Nephron progenitor cell (in vitro differentiated cells): ENCODE data around the gene GRSF1.
A peak's percentile ranks its signal among the peaks of the same experiment; 100 is the strongest.

Source experiments
- DNase-seq: peaks from one replicate; pipeline ENCODE4 v3.0.0; 2021
- H3K27ac Mint-ChIP-seq: 2 replicates; pipeline ENCODE4 v1.8.0; 2021; ENCODE audit warnings: mild to moderate bottlenecking, moderate library complexity, mixed read lengths
- H3K27me3 Mint-ChIP-seq: 2 replicates; pipeline ENCODE4 v1.8.0; 2021; ENCODE audit warnings: mild to moderate bottlenecking, low read depth, mixed read lengths; ENCODE audit not compliant: poor library complexity
- H3K36me3 Mint-ChIP-seq: 2 replicates; pipeline ENCODE4 v1.8.0; 2021; ENCODE audit warnings: low read depth, mixed read lengths
- H3K4me1 Mint-ChIP-seq: 2 replicates; pipeline ENCODE4 v1.8.0; 2021; ENCODE audit warnings: mixed read lengths
- H3K4me3 Mint-ChIP-seq: 2 replicates; pipeline ENCODE4 v1.8.0; 2021; ENCODE audit warnings: mild to moderate bottlenecking, moderate library complexity, mixed read lengths
- H3K9me3 Mint-ChIP-seq: 2 replicates; pipeline ENCODE4 v1.8.0; 2021; ENCODE audit warnings: mild to moderate bottlenecking, moderate library complexity, mixed read lengths
- TF ChIP-seq, protein P1 (sequence below): fragments of 200-600 bp; sonication (generic); IDR thresholded peaks from 2 replicates; pipeline ENCODE4 v1.5.0; 2021; ENCODE audit warnings: antibody characterized with exemption

GRSF1 gene

DNA sequence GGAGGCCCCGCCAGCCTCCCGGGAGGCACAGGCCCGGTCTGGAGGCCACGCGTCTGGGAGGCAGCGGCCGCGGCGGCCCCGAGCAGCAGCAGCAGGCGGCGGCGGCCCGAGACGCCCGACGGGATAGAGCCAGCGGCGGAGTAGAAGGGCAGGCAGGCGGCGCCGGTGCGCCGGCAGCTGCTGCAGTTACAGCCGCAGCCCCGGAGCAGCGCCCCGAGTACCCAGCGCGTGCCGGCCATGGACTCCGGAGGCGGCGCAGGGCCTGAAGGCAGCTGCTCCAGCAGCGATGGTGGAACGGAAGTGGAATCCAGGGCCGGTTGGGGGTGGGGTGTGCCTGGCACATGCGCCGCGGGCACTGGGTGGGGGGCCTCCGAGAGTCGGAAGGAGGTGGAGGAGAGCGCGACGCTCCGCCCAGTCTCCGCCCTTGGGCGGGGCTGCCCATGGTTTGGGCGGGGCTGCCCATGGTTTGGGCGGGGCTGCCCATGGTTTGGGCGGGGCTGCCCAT is at the start of gene GRSF1:
TSS of gene GRSF1 (minus strand) at position 302 of the 505 bp plus-strand sequence. CDS start at position 239, 63 bp downstream.
- peak; percentile 93 for DNase-seq
- H3K9me3 Mint-ChIP-seq, result no peaks in the 10 kb centered on the region
- peaks cover 13% of the 10 kb centered on the region for H3K4me1 Mint-ChIP-seq
- H3K27ac Mint-ChIP-seq, result peak within 1 kb of the TSS; percentile 98
- H3K4me3 Mint-ChIP-seq, result peak within 1 kb of the TSS; percentile 97
- peaks cover 22% of the 10 kb centered on the region for H3K36me3 Mint-ChIP-seq
- TF ChIP-seq, protein P1, sequence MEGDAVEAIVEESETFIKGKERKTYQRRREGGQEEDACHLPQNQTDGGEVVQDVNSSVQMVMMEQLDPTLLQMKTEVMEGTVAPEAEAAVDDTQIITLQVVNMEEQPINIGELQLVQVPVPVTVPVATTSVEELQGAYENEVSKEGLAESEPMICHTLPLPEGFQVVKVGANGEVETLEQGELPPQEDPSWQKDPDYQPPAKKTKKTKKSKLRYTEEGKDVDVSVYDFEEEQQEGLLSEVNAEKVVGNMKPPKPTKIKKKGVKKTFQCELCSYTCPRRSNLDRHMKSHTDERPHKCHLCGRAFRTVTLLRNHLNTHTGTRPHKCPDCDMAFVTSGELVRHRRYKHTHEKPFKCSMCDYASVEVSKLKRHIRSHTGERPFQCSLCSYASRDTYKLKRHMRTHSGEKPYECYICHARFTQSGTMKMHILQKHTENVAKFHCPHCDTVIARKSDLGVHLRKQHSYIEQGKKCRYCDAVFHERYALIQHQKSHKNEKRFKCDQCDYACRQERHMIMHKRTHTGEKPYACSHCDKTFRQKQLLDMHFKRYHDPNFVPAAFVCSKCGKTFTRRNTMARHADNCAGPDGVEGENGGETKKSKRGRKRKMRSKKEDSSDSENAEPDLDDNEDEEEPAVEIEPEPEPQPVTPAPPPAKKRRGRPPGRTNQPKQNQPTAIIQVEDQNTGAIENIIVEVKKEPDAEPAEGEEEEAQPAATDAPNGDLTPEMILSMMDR, result no peak
- H3K27me3 Mint-ChIP-seq, result no peaks in the 10 kb centered on the region

DNA sequence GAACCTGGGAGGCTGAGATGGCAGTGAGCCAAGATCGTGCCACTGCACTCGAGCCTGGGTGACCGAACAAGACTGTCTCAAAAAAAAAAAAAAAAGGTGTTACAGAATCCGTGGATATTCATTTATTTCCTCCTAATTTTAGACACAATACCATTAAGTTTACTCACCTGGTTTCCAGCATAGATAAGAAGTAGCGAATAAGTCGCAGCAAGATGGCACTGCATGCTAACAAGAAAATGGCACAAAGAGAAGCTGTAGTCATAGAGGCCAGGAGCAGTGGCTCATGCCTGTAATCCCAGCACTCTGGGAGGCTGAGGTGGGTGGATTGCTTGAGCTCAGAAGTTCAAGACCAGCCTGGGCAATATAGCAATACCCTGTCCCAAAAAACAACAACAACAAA is 45.5 kb upstream of the GRSF1 start:
- Mint-ChIP-seq H3K27ac (peak overlapping the region; percentile 10), H3K9me3 (peaks cover 5% of the 10 kb centered on the region), H3K27me3 (no peaks in the 10 kb centered on the region), H3K4me3 (no peak overlapping the region), H3K36me3 (no peaks in the 10 kb centered on the region), H3K4me1 (peaks cover 17% of the 10 kb centered on the region)
- TF ChIP-seq, protein P1, result no peak
- DNase-seq, result no peak

DNA sequence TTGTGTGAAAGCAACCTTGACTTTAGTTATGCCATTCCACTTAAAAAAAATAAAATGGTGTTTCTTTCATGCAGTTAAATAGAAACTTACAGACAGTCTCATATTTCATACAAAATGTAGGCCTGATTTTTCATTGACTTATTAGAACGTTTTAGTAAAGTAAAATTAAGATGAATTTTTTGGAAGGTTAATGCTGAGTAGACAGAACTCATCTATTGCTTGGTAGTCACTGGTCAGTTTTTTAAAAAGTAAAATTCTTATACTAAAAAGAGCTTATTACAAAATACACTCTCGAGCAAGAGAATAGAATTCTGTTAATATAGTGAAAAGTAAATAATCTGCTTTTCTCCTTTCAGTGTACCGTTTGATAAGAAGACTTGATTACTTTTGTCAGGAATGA is 41.0 kb upstream of the GRSF1 start:
- no peak overlapping the region for H3K4me3 Mint-ChIP-seq
- no peaks in the 10 kb centered on the region for H3K36me3 Mint-ChIP-seq
- peaks cover 5% of the 10 kb centered on the region for H3K9me3 Mint-ChIP-seq
- no peak for DNase-seq
- no peaks in the 10 kb centered on the region for H3K27me3 Mint-ChIP-seq
- TF ChIP-seq, protein P1, result no peak
- H3K27ac Mint-ChIP-seq, result no peak overlapping the region
- H3K4me1 Mint-ChIP-seq, result no peaks in the 10 kb centered on the region

- TF ChIP-seq, protein P1, result no peak
- H3K27me3 Mint-ChIP-seq, result no peaks in the 10 kb centered on the region
- H3K9me3 Mint-ChIP-seq, result no peaks in the 10 kb centered on the region
- no peaks in the 10 kb centered on the region for H3K4me1 Mint-ChIP-seq
- H3K4me3 Mint-ChIP-seq, result no peak overlapping the region
- H3K27ac Mint-ChIP-seq, result no peak overlapping the region
- no peaks in the 10 kb centered on the region for H3K36me3 Mint-ChIP-seq
- DNase-seq, result no peak
These were observed 37.9 kb upstream of the GRSF1 start for GRCh38 chr4:70877556-70877955.

DNA sequence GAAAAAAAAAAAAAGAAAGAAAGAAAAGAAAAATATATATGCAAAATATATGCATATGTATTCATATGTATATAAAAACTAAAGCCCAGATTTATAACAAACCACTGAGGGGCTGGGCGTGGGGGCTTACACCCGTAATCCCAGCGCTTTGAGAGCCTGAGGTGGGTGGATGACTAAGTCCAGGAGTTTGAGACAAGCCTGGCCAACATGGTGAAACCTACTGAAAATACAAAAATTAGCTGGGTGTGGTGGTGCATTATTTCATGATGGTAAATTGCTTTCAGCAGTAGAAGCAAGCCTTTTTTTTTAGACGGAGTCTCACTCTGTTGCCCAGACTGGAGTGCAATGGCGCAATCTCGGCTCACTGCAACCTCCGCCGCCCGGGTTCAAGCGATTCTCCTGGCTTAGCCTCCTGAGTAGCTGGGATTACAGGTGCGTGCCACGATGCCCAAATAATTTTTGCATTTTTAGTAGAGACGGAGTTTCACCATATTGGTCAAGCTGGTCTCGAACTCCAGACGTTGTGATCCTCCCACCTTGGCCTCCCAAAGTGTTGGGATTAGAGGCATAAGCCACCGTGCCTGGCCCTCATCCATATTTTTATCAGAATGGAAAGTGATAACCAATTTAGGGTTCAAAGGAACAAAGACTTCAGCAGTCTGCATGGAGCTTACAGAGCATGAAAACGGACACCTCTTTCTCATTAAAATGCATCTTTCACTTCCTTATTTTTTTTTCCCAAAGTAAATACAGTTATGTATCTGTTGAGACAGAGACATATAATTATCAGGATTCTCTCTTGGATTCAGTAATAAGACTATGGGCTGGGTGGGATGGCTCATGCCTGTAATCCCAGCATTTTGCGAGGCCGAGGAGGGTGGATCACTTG is 34.8 kb upstream of the GRSF1 start:
- Mint-ChIP-seq H3K27me3 (no peaks in the 10 kb centered on the region), H3K9me3 (no peaks in the 10 kb centered on the region), H3K4me3 (no peak overlapping the region), H3K36me3 (no peaks in the 10 kb centered on the region), H3K4me1 (no peaks in the 10 kb centered on the region), H3K27ac (no peak overlapping the region)
- TF ChIP-seq, protein P1, result no peak
- DNase-seq, result no peak
